Stimulated activated CD4-positive, alpha-beta T cell treated with anti-CD3 and anti-CD28 coated beads, Interleukin-1b, Interleukin-23, amount 100 ng/mL, for 48 hours (primary cell): Measurements from ENCODE around the gene SLC40A1.

Source experiments
- DNase-seq: peaks from one replicate; pipeline ENCODE4 v3.0.0-alpha.2; 2020

SLC40A1 gene

GRCh38 chr2:189534854-189535832, 45.4 kb downstream of the SLC40A1 start:
- no peak for DNase-seq

GRCh38 chr2:189533288-189534035, 47.1 kb downstream of the SLC40A1 start:
- DNase-seq, result no peak

GRCh38 chr2:189530965-189531637, 49.5 kb downstream of the SLC40A1 start:
- DNase-seq, result no peak

- no peak for DNase-seq
Measured at GRCh38 chr2:189528617-189529016, 52.0 kb downstream of the SLC40A1 start.

- DNase-seq, result no peak
Measured at GRCh38 chr2:189527812-189528592, 52.6 kb downstream of the SLC40A1 start.

- no peak for DNase-seq
Measured at GRCh38 chr2:189527041-189527750, 53.4 kb downstream of the SLC40A1 start.

- no peak for DNase-seq
Measured at GRCh38 chr2:189526241-189526640, 54.3 kb downstream of the SLC40A1 start.

- DNase-seq, result no peak
Measured at GRCh38 chr2:189524746-189525145, 55.8 kb downstream of the SLC40A1 start.

- DNase-seq, result no peak
Measured at GRCh38 chr2:189522435-189523151, 58.0 kb downstream of the SLC40A1 start.

- no peak for DNase-seq
Measured at GRCh38 chr2:189521699-189522434, 58.7 kb downstream of the SLC40A1 start.

GRCh38 chr2:189519631-189520387, 60.8 kb downstream of the SLC40A1 start:
- no peak for DNase-seq

- no peak for DNase-seq
Measured at GRCh38 chr2:189517847-189518535, 62.6 kb downstream of the SLC40A1 start.

- no peak for DNase-seq
Measured at GRCh38 chr2:189516546-189516945, 64.0 kb downstream of the SLC40A1 start.

GRCh38 chr2:189515264-189515663, 65.3 kb downstream of the SLC40A1 start:
- DNase-seq, result no peak

- no peak for DNase-seq
Measured at GRCh38 chr2:189514104-189514503, 66.5 kb downstream of the SLC40A1 start.

GRCh38 chr2:189512879-189513278, 67.7 kb downstream of the SLC40A1 start:
- DNase-seq, result no peak

GRCh38 chr2:189511960-189512319, 68.6 kb downstream of the SLC40A1 start:
- DNase-seq, result no peak

- DNase-seq, result no peak
Measured at GRCh38 chr2:189511210-189511959, 69.2 kb downstream of the SLC40A1 start.
